NCI-H146 (cell line): ENCODE measurements around the gene NCBP2L.

ENCODE experiments used
- DNase-seq: peaks from one replicate; lab custom pipeline; 2025; lab: John Stamatoyannopoulos, UW

The NCBP2L gene

GRCh38 chrX:107752714-107753113 is 24.8 kb upstream of the NCBP2L start:
- DNase-seq, result no peak

- DNase-seq, result no peak
These were observed 24.3 kb upstream of the NCBP2L start for GRCh38 chrX:107753187-107753586.

- no peak for DNase-seq
These were observed 21.8 kb upstream of the NCBP2L start for GRCh38 chrX:107755721-107756120.

GRCh38 chrX:107758231-107758766 is 19.2 kb upstream of the NCBP2L start:
- DNase-seq, result no peak

- no peak for DNase-seq
These were observed 17.0 kb upstream of the NCBP2L start for GRCh38 chrX:107760304-107761077.

GRCh38 chrX:107763647-107764046 is 13.9 kb upstream of the NCBP2L start:
- no peak for DNase-seq

GRCh38 chrX:107764845-107765608 is 12.5 kb upstream of the NCBP2L start:
- no peak for DNase-seq

GRCh38 chrX:107766470-107767150 is 10.9 kb upstream of the NCBP2L start:
- no peak for DNase-seq

- DNase-seq, result no peak
These were observed 9.5 kb upstream of the NCBP2L start for GRCh38 chrX:107768051-107768450.

- no peak for DNase-seq
These were observed 7.8 kb upstream of the NCBP2L start for GRCh38 chrX:107769581-107770317.

- DNase-seq, result no peak
These were observed 4.3 kb upstream of the NCBP2L start for GRCh38 chrX:107773206-107773605.

GRCh38 chrX:107773906-107774435 is 3.6 kb upstream of the NCBP2L start:
- no peak for DNase-seq

- no peak for DNase-seq
These were observed 2.4 kb upstream of the NCBP2L start for GRCh38 chrX:107775000-107775733.

GRCh38 chrX:107775734-107776511 is 1.6 kb upstream of the NCBP2L start, which contains the start of gene TSC22D3:
TSC22D3 (minus strand) TSS chrX:107775787; CDS start chrX:107775419, 368 bp downstream.
- DNase-seq, result peak; percentile 22

- peak; percentile 63 for DNase-seq
These were observed 641 bp upstream of the NCBP2L start for GRCh38 chrX:107776649-107777535.

- no peak for DNase-seq
These were observed 3.0 kb downstream of the NCBP2L start for GRCh38 chrX:107780525-107780924.

- DNase-seq, result no peak
These were observed 10.3 kb downstream of the NCBP2L start for GRCh38 chrX:107787827-107788226.

GRCh38 chrX:107804427-107804826 is 26.9 kb downstream of the NCBP2L start:
- DNase-seq, result no peak

- DNase-seq, result no peak
These were observed 27.6 kb downstream of the NCBP2L start for GRCh38 chrX:107805179-107805578.
